NCI-H748 (cell line): Measurements from ENCODE around the gene SUPT6H.
"Not testable (repeated sequence)": the region's sequence is repeated elsewhere in the genome, so short reads cannot be mapped to it uniquely, and the experiment has no call there.

Source experiments
- DNase-seq: peaks from one replicate; lab custom pipeline; 2025; ENCODE audit not compliant: unreplicated experiment; lab: John Stamatoyannopoulos, UW

The SUPT6H gene

DNA sequence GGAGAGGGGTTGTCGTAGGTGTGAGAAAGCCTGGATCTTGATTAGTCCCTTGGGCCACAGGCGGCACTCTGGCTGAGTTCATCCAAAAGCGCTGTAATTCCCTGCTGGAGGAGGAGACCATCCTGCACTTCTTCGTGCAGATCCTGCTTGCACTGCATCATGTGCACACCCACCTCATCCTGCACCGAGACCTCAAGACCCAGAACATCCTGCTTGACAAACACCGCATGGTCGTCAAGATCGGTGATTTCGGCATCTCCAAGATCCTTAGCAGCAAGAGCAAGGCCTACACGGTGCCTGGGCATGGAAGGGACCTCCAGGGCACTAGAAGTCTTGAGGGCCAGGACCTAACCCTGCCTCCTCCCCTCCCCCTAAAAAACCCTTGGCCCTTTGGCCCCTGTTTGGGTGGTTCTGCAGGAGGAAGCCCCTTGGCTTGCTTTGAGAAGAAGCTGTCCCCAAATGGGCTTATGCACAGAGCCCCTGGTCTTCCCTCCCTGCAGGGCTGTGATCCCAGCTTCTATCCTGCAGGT, 72.8 kb downstream of the SUPT6H start:
- DNase-seq = no peak

DNA sequence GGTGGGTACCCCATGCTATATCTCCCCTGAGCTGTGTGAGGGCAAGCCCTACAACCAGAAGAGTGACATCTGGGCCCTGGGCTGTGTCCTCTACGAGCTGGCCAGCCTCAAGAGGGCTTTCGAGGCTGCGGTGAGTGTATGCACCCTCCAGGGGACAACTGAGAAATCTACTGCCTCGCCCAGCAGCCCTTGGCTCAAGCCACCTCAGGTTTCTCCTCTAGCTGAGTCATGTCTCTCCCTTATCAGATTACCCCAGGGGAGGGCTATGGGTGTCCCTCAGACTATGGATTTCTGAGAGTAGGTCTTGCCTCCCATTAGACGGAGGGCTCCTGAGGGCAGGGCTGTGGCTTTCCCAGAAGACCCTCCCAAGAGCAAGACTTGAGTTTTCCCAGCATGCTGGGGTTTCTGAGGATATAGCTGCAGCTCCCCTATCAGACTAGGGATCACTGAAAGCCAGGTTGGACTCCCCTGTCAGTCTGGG, 73.3 kb downstream of the SUPT6H start:
- DNase-seq = no peak

GRCh38 chr17:28735913-28736769, 74.1 kb downstream of the SUPT6H start:
- not testable (repeated sequence) for DNase-seq

- DNase-seq = no peak
Observed at GRCh38 chr17:28737316-28737715, 75.3 kb downstream of the SUPT6H start.

GRCh38 chr17:28737770-28738679, 76.0 kb downstream of the SUPT6H start:
- DNase-seq = no peak

DNA sequence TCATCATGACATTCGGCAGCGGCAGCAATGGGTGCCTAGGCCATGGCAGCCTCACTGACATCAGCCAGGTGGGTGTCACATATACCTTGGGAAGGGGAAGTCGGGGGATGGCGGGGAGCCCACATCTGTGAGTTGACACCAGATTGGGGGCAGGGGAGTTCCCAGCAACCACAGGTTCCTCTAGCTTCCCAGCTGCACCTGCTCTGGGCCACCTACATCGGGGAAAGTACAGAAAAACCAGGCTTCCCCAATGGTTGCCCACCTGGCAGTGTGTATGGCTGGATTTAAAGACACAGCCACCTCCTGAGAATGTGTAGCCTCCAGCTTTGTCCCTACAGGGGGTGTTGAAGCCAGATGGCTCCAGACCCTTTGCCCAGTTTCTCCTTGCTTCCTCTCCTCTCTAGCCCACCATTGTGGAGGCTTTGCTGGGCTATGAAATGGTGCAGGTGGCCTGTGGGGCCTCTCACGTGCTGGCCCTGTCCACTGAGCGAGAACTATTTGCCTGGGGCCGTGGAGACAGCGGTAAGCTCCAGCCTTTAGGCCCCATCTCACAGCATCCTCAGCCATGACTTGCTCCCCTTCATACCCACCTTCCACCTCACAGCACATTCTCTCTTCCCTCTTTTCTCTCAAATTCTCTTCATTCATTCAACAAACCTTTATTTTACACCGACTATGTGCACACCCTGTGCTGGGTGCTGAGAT, 76.8 kb downstream of the SUPT6H start:
- no peak for DNase-seq

- DNase-seq = no peak
Observed at GRCh38 chr17:28740406-28741357, 78.7 kb downstream of the SUPT6H start.

DNA sequence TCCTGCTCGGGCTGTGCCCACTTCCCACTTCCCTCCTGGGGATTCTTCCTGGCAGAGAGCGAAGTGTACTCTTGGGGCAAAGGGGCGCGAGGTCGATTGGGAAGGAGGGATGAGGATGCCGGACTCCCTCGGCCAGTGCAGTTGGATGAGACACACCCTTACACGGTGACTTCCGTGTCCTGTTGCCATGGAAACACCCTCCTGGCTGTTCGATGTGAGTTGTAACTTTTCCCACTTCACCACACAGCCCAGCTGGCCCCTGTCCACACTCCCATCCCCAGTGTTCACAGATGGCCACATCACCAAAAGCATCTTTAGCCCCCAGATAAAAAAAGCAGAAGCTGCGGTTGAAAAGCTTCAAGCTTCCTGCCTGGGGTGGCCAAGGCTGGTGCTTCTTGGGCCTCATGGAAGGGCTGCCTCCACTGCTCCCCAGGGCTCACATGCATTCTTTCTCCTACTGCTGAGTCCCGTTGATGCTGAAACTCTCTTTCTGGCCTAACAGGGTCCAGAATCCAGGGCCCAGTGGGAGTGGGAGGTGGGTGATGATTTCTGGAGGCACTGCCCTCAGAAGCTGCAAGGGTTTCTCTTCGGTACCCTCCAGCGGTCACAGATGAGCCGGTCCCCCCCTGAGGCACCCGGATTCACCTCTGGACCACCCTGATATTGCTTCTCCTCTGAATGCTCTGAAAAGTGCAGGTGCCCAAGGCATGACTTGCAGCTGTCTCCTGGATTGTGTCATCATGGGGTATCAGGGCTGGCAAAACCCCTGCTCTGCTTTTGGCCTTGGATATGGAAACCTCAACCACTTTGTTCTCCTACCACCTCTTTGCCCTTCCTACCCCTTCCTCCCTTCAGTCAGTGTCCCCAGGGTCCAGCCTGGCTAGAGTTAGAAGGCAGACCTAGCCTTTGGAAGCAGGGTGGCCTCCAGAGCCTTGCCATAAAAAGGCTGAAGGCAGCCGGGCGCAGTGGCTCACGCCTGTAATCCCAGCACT, 79.6 kb downstream of the SUPT6H start:
- DNase-seq = peak; percentile 56

DNA sequence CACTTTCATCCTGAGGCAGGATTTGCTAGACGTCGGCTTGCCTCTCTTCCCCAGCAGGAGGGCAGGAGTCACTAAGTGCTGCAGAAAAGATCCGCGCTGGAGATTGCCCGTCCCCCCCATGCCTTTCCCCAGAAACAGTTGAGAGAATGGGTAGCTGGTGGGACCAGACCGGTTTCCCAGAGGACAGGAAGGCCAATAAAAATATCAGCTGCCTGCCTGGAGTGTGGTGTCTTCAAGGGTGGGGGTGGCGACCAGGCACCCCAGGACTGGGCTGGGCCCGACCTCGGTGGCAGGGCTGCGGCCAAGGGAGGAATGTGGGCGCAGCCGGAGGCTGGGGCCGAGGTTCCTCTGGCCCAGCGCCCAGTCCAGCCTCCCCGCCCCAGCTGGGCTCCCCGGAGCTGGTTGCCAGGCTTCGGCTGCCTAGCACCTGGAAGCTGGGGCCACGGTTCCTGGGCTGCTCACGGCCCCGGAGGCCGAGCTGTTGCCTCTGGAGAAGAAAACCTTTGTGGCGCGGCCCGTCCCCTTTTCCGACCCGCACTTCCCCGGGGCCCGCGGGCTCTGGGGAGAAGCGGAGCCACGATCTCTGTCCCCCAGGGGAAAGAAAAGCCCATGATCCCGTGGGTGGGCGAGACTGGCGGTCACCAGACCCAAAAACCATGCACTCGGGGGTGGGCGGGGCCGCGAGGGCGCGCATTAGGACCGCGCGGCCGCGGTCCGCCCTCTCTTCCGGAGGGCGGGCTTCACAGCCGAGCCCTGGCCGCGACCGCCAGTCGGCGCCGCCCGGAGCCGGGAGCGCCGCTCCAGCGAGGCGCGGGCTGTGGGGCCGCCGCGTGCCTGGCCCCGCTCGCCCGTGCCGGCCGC, 81.5 kb downstream of the SUPT6H start, which contains the start of gene TRAF4:
TRAF4 (plus strand) TSS at position 769 of the 861 bp plus-strand sequence. CDS start 102 bp downstream, outside the sequence.
- DNase-seq = peak; percentile 94

DNA sequence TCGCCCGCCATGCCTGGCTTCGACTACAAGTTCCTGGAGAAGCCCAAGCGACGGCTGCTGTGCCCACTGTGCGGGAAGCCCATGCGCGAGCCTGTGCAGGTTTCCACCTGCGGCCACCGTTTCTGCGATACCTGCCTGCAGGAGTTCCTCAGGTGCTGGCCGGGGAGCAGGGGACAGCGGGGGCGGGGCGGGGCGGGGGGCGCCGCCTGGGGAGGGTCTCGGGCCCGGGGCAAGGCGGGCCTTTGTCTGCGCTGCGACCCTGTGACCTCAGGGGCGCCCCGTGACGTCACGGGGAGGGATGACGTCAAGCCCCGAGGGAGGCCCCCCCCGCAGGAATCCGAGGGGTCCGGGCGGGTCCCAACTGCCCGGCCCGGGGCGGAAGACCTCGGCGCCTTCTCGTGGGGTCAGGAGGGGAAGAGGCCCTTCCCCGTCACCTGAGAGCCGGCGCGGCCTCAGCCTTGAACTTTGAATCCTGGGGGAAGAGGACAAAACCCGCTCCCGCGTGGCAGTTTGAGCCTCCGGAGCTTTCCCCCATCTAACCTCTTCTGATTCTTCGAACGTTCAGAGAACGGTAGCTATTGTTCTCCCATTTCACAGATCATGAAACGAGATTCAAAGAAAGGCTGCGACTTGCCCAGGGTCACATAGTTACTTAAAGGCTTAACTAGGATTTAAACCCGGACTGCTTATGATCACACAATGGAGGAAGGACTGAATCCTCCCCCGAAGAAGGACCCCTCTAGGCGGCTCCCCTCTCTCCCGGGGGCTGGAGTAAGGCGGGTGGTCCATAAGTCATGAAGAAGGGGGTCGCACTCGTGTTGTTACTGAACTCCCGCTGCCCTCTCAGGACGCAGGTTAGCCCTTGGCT, 82.3 kb downstream of the SUPT6H start:
- peak; percentile 62 for DNase-seq

GRCh38 chr17:28744972-28745785, 83.2 kb downstream of the SUPT6H start:
- DNase-seq = peak; percentile 89

GRCh38 chr17:28745786-28746411, 83.9 kb downstream of the SUPT6H start:
- no peak for DNase-seq

DNA sequence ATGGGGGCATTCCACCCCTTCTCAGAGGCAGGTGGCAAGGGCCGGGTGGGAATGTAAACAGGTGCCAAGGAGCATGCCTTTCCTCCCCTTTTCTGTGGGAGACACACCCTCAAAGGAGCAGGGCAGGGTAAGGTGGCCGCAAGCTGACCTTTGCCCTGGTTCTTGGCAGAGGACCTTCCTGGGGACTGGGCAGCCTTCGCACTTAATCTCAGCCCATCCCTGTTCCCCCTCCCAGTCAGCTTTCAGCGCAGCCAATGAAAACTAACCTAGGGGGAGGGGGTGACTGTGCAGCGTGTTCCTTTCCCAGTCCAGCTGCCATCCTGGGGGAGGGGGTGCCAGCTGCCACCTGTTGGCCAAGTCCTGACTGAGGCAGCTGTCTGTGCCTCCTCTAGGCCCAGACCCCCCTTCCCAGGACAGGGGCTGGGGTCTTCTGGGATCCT, 84.6 kb downstream of the SUPT6H start:
- no peak for DNase-seq

- no peak for DNase-seq
Observed at GRCh38 chr17:28747051-28747691, 85.2 kb downstream of the SUPT6H start.
